ENCODE data around the gene SHB.

GRCh38 chr9:37944671-37945481 lies 124.2 kb downstream of the SHB start:
- TF ChIP-seq, protein P1, sequence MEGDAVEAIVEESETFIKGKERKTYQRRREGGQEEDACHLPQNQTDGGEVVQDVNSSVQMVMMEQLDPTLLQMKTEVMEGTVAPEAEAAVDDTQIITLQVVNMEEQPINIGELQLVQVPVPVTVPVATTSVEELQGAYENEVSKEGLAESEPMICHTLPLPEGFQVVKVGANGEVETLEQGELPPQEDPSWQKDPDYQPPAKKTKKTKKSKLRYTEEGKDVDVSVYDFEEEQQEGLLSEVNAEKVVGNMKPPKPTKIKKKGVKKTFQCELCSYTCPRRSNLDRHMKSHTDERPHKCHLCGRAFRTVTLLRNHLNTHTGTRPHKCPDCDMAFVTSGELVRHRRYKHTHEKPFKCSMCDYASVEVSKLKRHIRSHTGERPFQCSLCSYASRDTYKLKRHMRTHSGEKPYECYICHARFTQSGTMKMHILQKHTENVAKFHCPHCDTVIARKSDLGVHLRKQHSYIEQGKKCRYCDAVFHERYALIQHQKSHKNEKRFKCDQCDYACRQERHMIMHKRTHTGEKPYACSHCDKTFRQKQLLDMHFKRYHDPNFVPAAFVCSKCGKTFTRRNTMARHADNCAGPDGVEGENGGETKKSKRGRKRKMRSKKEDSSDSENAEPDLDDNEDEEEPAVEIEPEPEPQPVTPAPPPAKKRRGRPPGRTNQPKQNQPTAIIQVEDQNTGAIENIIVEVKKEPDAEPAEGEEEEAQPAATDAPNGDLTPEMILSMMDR (IDR thresholded peaks at IDR 0.05) = no peak
- TF ChIP-seq POLR2A (IDR thresholded peaks at IDR 0.05) = no peak
- no peak for TF ChIP-seq POLR2AphosphoS5 (IDR thresholded peaks at IDR 0.05)
